ENCODE results near the gene TOLLIP. TPM values are rescaled to one million over a fixed set of nuclear protein-coding genes. Genes with fewer than 3 reads are reported as not detected.

The TOLLIP gene
- total and polyA plus RNA-seq, 2 of the 4 experiments (the other 2 are of a cell fraction) = 19.7 to 42.9 TPM

GRCh38 chr11:1235306-1235900 lies 74.0 kb downstream of the TOLLIP start:
- BruUV-seq (replicated peaks) = no TSS peak
- no peaks in the 10 kb centered on the region; the same call in 1 of the 2 replicates for H4K20me1 ChIP-seq (ENCODE audit: insufficient read depth, low read length)
- dilution Hi-C loops (cut with HindIII; ENCODE audit: low sequenced_read_pairs, unreplicated experiment) (no loop called here), in situ Hi-C loops (cut with MboI; ENCODE audit: low sequenced_read_pairs) (no loop called here), intact Hi-C loops (cut with micrococcal nuclease) (no loop called here)
- no peak overlapping the region for H2BK20ac ChIP-seq (ENCODE audit: low read depth, low read length)
- ATAC-seq (ENCODE audit: low read depth) (no peak), DNase-seq (no peak)
- H3K23ac ChIP-seq (ENCODE audit: low read depth, low read length) = no peak overlapping the region
- no peak overlapping the region for H2BK120ac ChIP-seq (ENCODE audit: low read depth, low read length)
- POLR2A ChIA-PET (ENCODE audit: unreplicated experiment) = no interaction called here
- H3K56ac ChIP-seq (ENCODE audit: extremely low read depth, insufficient read depth, low read length) = no peak overlapping the region
- no peak overlapping the region for H3K4me2 ChIP-seq (ENCODE audit: low read depth, low read length)
- H2BK5ac ChIP-seq (ENCODE audit: low read depth, low read length, poor library complexity, severe bottlenecking) = no peak overlapping the region
- peaks cover 4% of the 10 kb centered on the region; the same call in 1 of the 2 replicates for H3K9me3 ChIP-seq (ENCODE audit: control insufficient read depth, insufficient read depth, low read length)
- no peak overlapping the region for H2AK5ac ChIP-seq (ENCODE audit: low read depth, low read length)
- no peak overlapping the region for H3K4ac ChIP-seq (ENCODE audit: low read depth, low read length)
- H3K18ac ChIP-seq (ENCODE audit: low read depth, low read length) = no peak overlapping the region
- no peak overlapping the region for H3K14ac ChIP-seq (replicated peaks; ENCODE audit: low read depth, low read length)
- no peak overlapping the region for H2AFZ ChIP-seq (replicated peaks; ENCODE audit: low read length, poor library complexity)
- no peaks in the 10 kb centered on the region for H3K4me1 ChIP-seq (ENCODE audit: control insufficient read depth, insufficient read depth, low read length)
- H3K27ac ChIP-seq (ENCODE audit: insufficient read depth, low read length) = no peak overlapping the region
- H3K36me3 ChIP-seq (ENCODE audit: control insufficient read depth, insufficient read depth, low read length) = no peaks in the 10 kb centered on the region
- WGBS, 2 experiments (ENCODE audit: extremely low coverage in 2 of 2, insufficient read length in 1 of 2) = 71% methylated on average over 9 of the region's 23 CpGs; no CpG with 5 or more reads in 1 of the 2 experiments
- CTCF ChIA-PET = no interaction called here
- H3K9me1 ChIP-seq (ENCODE audit: insufficient read depth, low read length) = no peaks in the 10 kb centered on the region
- H3K27me3 ChIP-seq (ENCODE audit: control insufficient read depth, insufficient read depth, low read length) = no peaks in the 10 kb centered on the region; the same call in 1 of the 2 replicates
- no peak overlapping the region for H3K9ac ChIP-seq (ENCODE audit: low read depth, low read length)
- H4K91ac ChIP-seq (ENCODE audit: insufficient read depth, low read depth, low read length) = no peak overlapping the region
- H3K79me1 ChIP-seq (ENCODE audit: low read depth in 1 of 2, low read length in 2 of 2) = no peaks in the 10 kb centered on the region
- TF ChIP-seq CHD1 (IDR thresholded peaks at IDR 0.05; ENCODE audit: low read depth, low read length) = no peak
- TF ChIP-seq RCOR1 (IDR thresholded peaks at IDR 0.05; ENCODE audit: insufficient replicate concordance, low read length) = no peak
- no peak for TF ChIP-seq RAD21 (IDR thresholded peaks at IDR 0.05; ENCODE audit: low read length)
- no peak for TF ChIP-seq ELK1 (IDR thresholded peaks at IDR 0.05; ENCODE audit: borderline replicate concordance, low read depth, low read length)
- no peak for TF ChIP-seq POLR2A (IDR thresholded peaks at IDR 0.05; ENCODE audit: low read depth, low read length)
- no peak overlapping the region for H3K4me3 ChIP-seq (ENCODE audit: insufficient read depth, low read depth, low read length)
- H4K5ac ChIP-seq (ENCODE audit: low read depth, low read length) = no peak overlapping the region
- no peak overlapping the region for H2AK9ac ChIP-seq (replicated peaks; ENCODE audit: low read depth, low read length, poor library complexity)
- no peak overlapping the region for H2BK15ac ChIP-seq (ENCODE audit: low read depth, low read length)
- no peak overlapping the region for H4K8ac ChIP-seq (ENCODE audit: low read depth in 2 of 2, low read length in 2 of 2)

Data from IMR-90 (cell line).